ENCODE measurements around the gene PIGQ.

The PIGQ gene

GRCh38 chr16:566475-567372 lies 3.0 kb upstream of the PIGQ start, which contains the start of gene NHLRC4:
Gene NHLRC4, plus strand, starts transcription at chr16:567005. Its CDS starts 1,043 bp downstream, at chr16:568048.
- DNase-seq = peak; percentile 68
- Mint-ChIP-seq H3K36me3 (ENCODE audit: low read depth) (no peaks in the 10 kb centered on the region), H3K4me1 (peaks cover 51% of the 10 kb centered on the region), H3K9me3 (no peaks in the 10 kb centered on the region), H3K27me3 (ENCODE audit: low read depth, poor library complexity) (peaks cover 16% of the 10 kb centered on the region), H3K4me3 (peak within 1 kb of the TSS; percentile 34), H3K27ac (peak within 1 kb of the TSS; percentile 48)
- TF ChIP-seq, protein P1, sequence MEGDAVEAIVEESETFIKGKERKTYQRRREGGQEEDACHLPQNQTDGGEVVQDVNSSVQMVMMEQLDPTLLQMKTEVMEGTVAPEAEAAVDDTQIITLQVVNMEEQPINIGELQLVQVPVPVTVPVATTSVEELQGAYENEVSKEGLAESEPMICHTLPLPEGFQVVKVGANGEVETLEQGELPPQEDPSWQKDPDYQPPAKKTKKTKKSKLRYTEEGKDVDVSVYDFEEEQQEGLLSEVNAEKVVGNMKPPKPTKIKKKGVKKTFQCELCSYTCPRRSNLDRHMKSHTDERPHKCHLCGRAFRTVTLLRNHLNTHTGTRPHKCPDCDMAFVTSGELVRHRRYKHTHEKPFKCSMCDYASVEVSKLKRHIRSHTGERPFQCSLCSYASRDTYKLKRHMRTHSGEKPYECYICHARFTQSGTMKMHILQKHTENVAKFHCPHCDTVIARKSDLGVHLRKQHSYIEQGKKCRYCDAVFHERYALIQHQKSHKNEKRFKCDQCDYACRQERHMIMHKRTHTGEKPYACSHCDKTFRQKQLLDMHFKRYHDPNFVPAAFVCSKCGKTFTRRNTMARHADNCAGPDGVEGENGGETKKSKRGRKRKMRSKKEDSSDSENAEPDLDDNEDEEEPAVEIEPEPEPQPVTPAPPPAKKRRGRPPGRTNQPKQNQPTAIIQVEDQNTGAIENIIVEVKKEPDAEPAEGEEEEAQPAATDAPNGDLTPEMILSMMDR (IDR thresholded peaks at IDR 0.05) = no peak

DNA sequence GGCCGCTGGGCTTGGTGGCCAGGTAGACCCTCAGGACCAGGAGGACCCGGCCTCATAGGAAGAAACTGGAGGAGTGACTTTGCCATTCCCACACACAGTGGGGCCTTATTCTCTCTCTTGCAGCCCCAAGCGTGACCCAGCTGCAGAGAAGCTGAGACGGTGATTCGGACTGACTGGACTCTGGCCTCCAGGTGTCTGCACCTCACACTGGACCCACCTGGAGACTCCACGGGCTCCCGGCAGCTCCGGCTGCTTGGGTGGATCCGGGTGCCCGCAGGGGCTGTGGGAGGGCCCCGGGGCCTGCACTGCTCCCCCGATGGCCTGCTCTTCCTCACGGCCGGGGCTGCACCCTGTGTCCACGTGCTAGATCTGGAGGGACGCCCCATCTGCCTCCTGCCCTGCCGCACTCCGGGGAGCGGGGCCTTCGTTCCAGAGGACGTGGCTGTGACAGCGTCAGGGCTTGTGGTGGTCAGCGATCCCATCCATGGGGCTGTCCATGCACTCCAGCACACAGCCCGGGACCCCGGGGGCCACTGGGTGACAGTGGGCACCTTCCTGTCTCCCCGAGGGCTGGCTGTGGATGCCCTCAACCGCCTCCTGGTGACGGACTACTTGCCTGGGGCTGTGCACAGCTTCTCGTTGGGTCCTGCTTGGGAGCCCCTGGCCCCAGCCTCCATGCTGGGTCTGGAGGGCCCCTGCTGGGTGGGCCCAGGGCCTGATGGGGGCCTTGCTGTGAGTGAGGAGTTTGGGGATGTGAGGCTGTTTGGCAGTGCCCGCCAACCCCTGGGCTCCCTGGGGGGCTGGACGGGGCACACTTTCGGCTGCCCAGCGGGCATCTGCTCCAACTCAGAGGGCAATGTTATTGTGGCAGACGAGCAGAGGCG lies 2.2 kb upstream of the PIGQ start:
- Mint-ChIP-seq H3K36me3 (ENCODE audit: low read depth) (no peaks in the 10 kb centered on the region), H3K27me3 (ENCODE audit: low read depth, poor library complexity) (peaks cover 8% of the 10 kb centered on the region), H3K9me3 (no peaks in the 10 kb centered on the region), H3K4me3 (peak overlapping the region; percentile 34), H3K27ac (peak overlapping the region; percentile 48), H3K4me1 (peaks cover 51% of the 10 kb centered on the region)
- no peak for DNase-seq
- TF ChIP-seq, protein P1 (IDR thresholded peaks at IDR 0.05) = no peak

DNA sequence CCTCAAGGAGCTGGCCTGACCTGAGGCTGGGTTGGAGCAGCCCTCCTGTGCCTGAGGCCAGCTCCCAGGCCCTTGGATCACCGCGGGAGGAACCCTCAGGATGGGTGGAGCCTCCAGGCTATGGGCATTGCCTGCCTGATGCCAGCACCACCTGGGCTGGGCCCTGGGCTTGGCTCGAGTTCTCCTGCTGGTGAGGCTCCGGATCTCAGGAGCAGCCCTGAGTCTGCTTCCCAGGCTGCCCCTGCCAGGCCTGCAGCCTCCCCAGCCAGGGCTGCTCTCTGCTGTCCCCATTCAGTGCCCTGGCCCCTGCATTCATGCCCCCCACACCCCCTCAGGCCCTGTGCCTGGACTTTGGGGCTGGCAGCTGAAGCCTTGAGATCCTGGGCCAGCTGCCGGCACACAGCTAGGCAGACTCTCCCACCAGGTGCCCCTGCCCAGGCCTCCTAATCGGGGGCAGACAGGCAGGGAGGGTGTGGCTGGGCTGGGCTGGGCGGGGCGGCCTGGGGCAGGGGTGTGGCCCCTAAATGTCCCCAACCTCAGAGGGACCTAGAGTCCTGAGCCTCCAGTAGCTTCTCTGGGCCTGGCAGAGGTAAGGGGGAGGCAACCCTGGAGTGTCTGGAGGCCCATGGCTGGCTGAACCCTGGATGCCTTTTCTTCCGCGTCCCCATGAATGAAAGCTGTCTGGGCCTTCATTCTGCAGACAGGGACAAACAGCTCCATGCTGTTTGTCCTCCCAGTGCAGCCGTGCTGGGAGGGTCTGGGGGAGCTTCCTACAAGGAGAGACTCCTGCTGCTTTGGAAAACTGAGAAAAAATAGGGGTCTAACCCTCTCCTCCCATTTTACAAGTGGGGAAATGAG lies 1.1 kb upstream of the PIGQ start:
- peaks cover 4% of the 10 kb centered on the region for H3K27me3 Mint-ChIP-seq (ENCODE audit: low read depth, poor library complexity)
- H3K9me3 Mint-ChIP-seq = no peaks in the 10 kb centered on the region
- peak overlapping the region; percentile 89 for H3K4me3 Mint-ChIP-seq
- H3K36me3 Mint-ChIP-seq (ENCODE audit: low read depth) = no peaks in the 10 kb centered on the region
- TF ChIP-seq, protein P1 (IDR thresholded peaks at IDR 0.05) = no peak
- no peak for DNase-seq
- H3K4me1 Mint-ChIP-seq = peaks cover 49% of the 10 kb centered on the region
- peak overlapping the region; percentile 98 for H3K27ac Mint-ChIP-seq

- TF ChIP-seq, protein P1 (IDR thresholded peaks at IDR 0.05) = no peak
- no peak for DNase-seq
- no peaks in the 10 kb centered on the region for H3K9me3 Mint-ChIP-seq
- H3K4me3 Mint-ChIP-seq = no peak overlapping the region
- H3K36me3 Mint-ChIP-seq (ENCODE audit: low read depth) = no peaks in the 10 kb centered on the region
- H3K4me1 Mint-ChIP-seq = peaks cover 30% of the 10 kb centered on the region
- no peak overlapping the region for H3K27ac Mint-ChIP-seq
- peaks cover 4% of the 10 kb centered on the region for H3K27me3 Mint-ChIP-seq (ENCODE audit: low read depth, poor library complexity)
Measured at GRCh38 chr16:572865-573650, 3.3 kb downstream of the PIGQ start.
